Measurements from ENCODE around the gene GABRG3. TPM values are rescaled to one million over a fixed set of nuclear protein-coding genes. Genes with fewer than 3 reads are reported as not detected.

The GABRG3 gene
- total RNA-seq, 1 experiment from 2014 or later, result not detected

- Histone ChIP-seq H3K9ac (ENCODE audit: low read length) (no peak overlapping the region), H3K79me2 (ENCODE audit: insufficient read depth, low read length) (no peaks in the 10 kb centered on the region), H4K20me1 (ENCODE audit: insufficient read depth) (no peaks in the 10 kb centered on the region), H3K4me3 (replicated peaks in 1 of 2; ENCODE audit: low read depth in 1 of 2, low read length in 2 of 2) (no peak overlapping the region), H3K27ac (ENCODE audit: low read depth, low read length) (no peak overlapping the region), H3K4me2 (ENCODE audit: low read length) (no peak overlapping the region), H3K4me1 (ENCODE audit: control insufficient read depth in 1 of 2, insufficient read depth in 2 of 2, low read length in 2 of 2) (no peaks in the 10 kb centered on the region), H2AFZ (ENCODE audit: low read depth, low read length, poor library complexity, severe bottlenecking) (no peak overlapping the region), H3K9me3 (ENCODE audit: control insufficient read depth in 1 of 2, insufficient read depth in 1 of 2, low read depth in 1 of 2, low read length in 2 of 2) (peaks cover 4 to 38% of the 10 kb centered on the region in 2 experiments; a peak in 2 of 4 replicates), H3K9me2 (ENCODE audit: insufficient read depth) (no peaks in the 10 kb centered on the region), H3K27me3 (ENCODE audit: insufficient read depth, low read length) (no peaks in the 10 kb centered on the region), H3K36me3 (ENCODE audit: control insufficient read depth in 1 of 2, insufficient read depth in 2 of 2, low read length in 2 of 2) (no peaks in the 10 kb centered on the region)
- CTCF ChIA-PET, result no interaction called here
- POLR2A ChIA-PET, result no interaction called here
- RAD21 ChIA-PET (ENCODE audit: low non-redundant PET in 1 of 2, low total read pairs in 2 of 2, uncharacterized antibody in 2 of 2, unreplicated experiment in 2 of 2), result no interaction called here
- TF ChIP-seq CTCF (IDR thresholded peaks at IDR 0.05 in 2 of 3, conservative IDR thresholded peaks at IDR 0.05 in 1 of 3; ENCODE audit: borderline replicate concordance in 1 of 3, insufficient read depth in 1 of 3, low read depth in 2 of 3, low read length in 2 of 3), result no peak
- no TSS peak for BruUV-seq (replicated peaks)
- ATAC-seq, result no peak
- DNase-seq (ENCODE audit: low read depth, low spot score), result no peak
- intact Hi-C loops (cut with micrococcal nuclease), result no loop called here
Observed at GRCh38 chr15:27498700-27499099, 527.7 kb downstream of the GABRG3 start.

- peaks cover 4 to 39% of the 10 kb centered on the region in 2 experiments; a peak in 2 of 4 replicates for H3K9me3 ChIP-seq (ENCODE audit: control insufficient read depth in 1 of 2, insufficient read depth in 1 of 2, low read depth in 1 of 2, low read length in 2 of 2)
- no peaks in the 10 kb centered on the region for H3K79me2 ChIP-seq (ENCODE audit: insufficient read depth, low read length)
- H3K4me3 ChIP-seq (replicated peaks in 1 of 2; ENCODE audit: low read depth in 1 of 2, low read length in 2 of 2), result no peak overlapping the region
- DNase-seq (ENCODE audit: low read depth, low spot score) (no peak), ATAC-seq (no peak)
- intact Hi-C loops (cut with micrococcal nuclease), result no loop called here
- ChIA-PET RAD21 (ENCODE audit: low non-redundant PET in 1 of 2, low total read pairs in 2 of 2, uncharacterized antibody in 2 of 2, unreplicated experiment in 2 of 2) (no interaction called here), CTCF (no interaction called here), POLR2A (no interaction called here)
- H3K4me1 ChIP-seq (ENCODE audit: control insufficient read depth in 1 of 2, insufficient read depth in 2 of 2, low read length in 2 of 2), result no peaks in the 10 kb centered on the region
- H2AFZ ChIP-seq (ENCODE audit: low read depth, low read length, poor library complexity, severe bottlenecking), result no peak overlapping the region
- no TSS peak for BruUV-seq (replicated peaks)
- no peaks in the 10 kb centered on the region for H3K9me2 ChIP-seq (ENCODE audit: insufficient read depth)
- H3K27ac ChIP-seq (ENCODE audit: low read depth, low read length), result no peak overlapping the region
- H3K27me3 ChIP-seq (ENCODE audit: insufficient read depth, low read length), result no peaks in the 10 kb centered on the region
- H3K4me2 ChIP-seq (ENCODE audit: low read length), result no peak overlapping the region
- H3K9ac ChIP-seq (ENCODE audit: low read length), result no peak overlapping the region
- no peaks in the 10 kb centered on the region for H3K36me3 ChIP-seq (ENCODE audit: control insufficient read depth in 1 of 2, insufficient read depth in 2 of 2, low read length in 2 of 2)
- no peaks in the 10 kb centered on the region for H4K20me1 ChIP-seq (ENCODE audit: insufficient read depth)
- TF ChIP-seq ATF3 (IDR thresholded peaks at IDR 0.05), result no peak
- TF ChIP-seq YY1 (IDR thresholded peaks at IDR 0.05; ENCODE audit: extremely low read depth, insufficient replicate concordance, low read depth, low read length), result no peak
- no peak for TF ChIP-seq CTCF (IDR thresholded peaks at IDR 0.05 in 2 of 3, conservative IDR thresholded peaks at IDR 0.05 in 1 of 3; ENCODE audit: borderline replicate concordance in 1 of 3, insufficient read depth in 1 of 3, low read depth in 2 of 3, low read length in 2 of 3)
- no peak for TF ChIP-seq MAX (IDR thresholded peaks at IDR 0.05)
- no peak for TF ChIP-seq CBX3 (IDR thresholded peaks at IDR 0.05; ENCODE audit: low read depth)
- no peak for TF ChIP-seq SP1 (IDR thresholded peaks at IDR 0.05; ENCODE audit: low read depth)
- no peak for TF ChIP-seq ELF1 (IDR thresholded peaks at IDR 0.05; ENCODE audit: borderline replicate concordance, low read depth)
- no peak for TF ChIP-seq REST (IDR thresholded peaks at IDR 0.05; ENCODE audit: low read depth)
Observed at GRCh38 chr15:27499191-27499590, 528.2 kb downstream of the GABRG3 start.

All from HCT116 (cell line).